Neural progenitor cell (in vitro differentiated cells): ENCODE results near the gene MMP1. TPM values are rescaled to one million over a fixed set of nuclear protein-coding genes. Genes with fewer than 3 reads are reported as not detected.

Experiments used
- DNase-seq: peaks from one replicate; pipeline ENCODE4 v3.0.0-alpha.2; 2016; ENCODE audit warnings: low spot score
- H2AFZ ChIP-seq: fragments of 200-600 bp; sonication (generic); replicated peaks from 2 replicates; pipeline ENCODE4 v1.6.1; 2016; ENCODE audit warnings: antibody characterized with exemption
- H3F3A ChIP-seq: fragments of 200-600 bp; sonication (generic); 2 replicates; pipeline ENCODE4 v1.6.1; 2016; ENCODE audit warnings: antibody characterized with exemption, low read depth
- H3K27ac ChIP-seq: fragments of 200-600 bp; sonication (generic); 2 replicates; pipeline ENCODE4 v1.5.1; 2016; ENCODE audit warnings: mild to moderate bottlenecking
- H3K27me3 ChIP-seq: fragments of 200-600 bp; sonication (generic); 2 replicates; pipeline ENCODE4 v1.6.1; 2016; ENCODE audit warnings: mild to moderate bottlenecking, moderate library complexity
- H3K36me3 ChIP-seq: fragments of 200-600 bp; sonication (generic); 2 replicates; pipeline ENCODE4 v1.5.1; 2016
- H3K4me1 ChIP-seq: fragments of 200-600 bp; sonication (generic); 2 replicates; pipeline ENCODE4 v1.6.1; 2016; ENCODE audit warnings: mixed run types
- H3K4me2 ChIP-seq: fragments of 200-600 bp; sonication (generic); 2 replicates; pipeline ENCODE4 v1.6.1; 2016
- H3K4me3 ChIP-seq: fragments of 200-600 bp; sonication (generic); 2 replicates; pipeline ENCODE4 v1.5.1; 2016
- H3K79me2 ChIP-seq: fragments of 200-600 bp; sonication (generic); 2 replicates; pipeline ENCODE4 v1.6.1; 2016; ENCODE audit warnings: low read depth
- H3K9ac ChIP-seq: fragments of 200-600 bp; sonication (generic); 2 replicates; pipeline ENCODE4 v1.6.1; 2016
- H3K9me3 ChIP-seq: fragments of 200-600 bp; sonication (generic); 2 replicates; pipeline ENCODE4 v1.5.1; 2016; ENCODE audit warnings: low read depth
- H4K20me1 ChIP-seq: fragments of 200-600 bp; sonication (generic); 2 replicates; pipeline ENCODE4 v1.6.1; 2016; ENCODE audit warnings: low read depth
- H3K27ac Mint-ChIP-seq: 3 replicates; pipeline ENCODE4 v1.8.0; 2021; ENCODE audit warnings: mixed read lengths
- H3K27me3 Mint-ChIP-seq: 2 replicates; pipeline ENCODE4 v1.8.0; 2022; ENCODE audit warnings: low read depth, mild to moderate bottlenecking, inconsistent platforms, moderate library complexity, mixed read lengths; ENCODE audit not compliant: insufficient read depth
- H3K36me3 Mint-ChIP-seq: 3 replicates; pipeline ENCODE4 v1.8.0; 2021; ENCODE audit warnings: mixed read lengths
- H3K4me1 Mint-ChIP-seq: 3 replicates; pipeline ENCODE4 v1.8.0; 2021; ENCODE audit warnings: mixed read lengths
- H3K4me3 Mint-ChIP-seq: 3 replicates; pipeline ENCODE4 v1.8.0; 2021; ENCODE audit warnings: mild to moderate bottlenecking, moderate library complexity, mixed read lengths
- H3K9me3 Mint-ChIP-seq: 3 replicates; pipeline ENCODE4 v1.8.0; 2020; ENCODE audit warnings: mixed read lengths
- EZH2 ChIP-seq: fragments of 200-600 bp; sonication (generic); IDR thresholded peaks from 2 replicates; pipeline ENCODE4 v1.6.1; 2017; ENCODE audit warnings: antibody characterized with exemption, mild to moderate bottlenecking, moderate library complexity
- EZH2phosphoT487 ChIP-seq: fragments of 200-600 bp; sonication (generic); IDR thresholded peaks from 2 replicates; pipeline ENCODE4 v1.6.1; 2017; ENCODE audit warnings: antibody characterized with exemption
- total RNA-seq: library from RNA; depleted of rRNA; stranded (reverse); fragments of >200 nt; gene quantifications from 2 replicates; pipeline ENCODE4 v1.2.3, GENCODE V29; 2015; ENCODE audit warnings: low replicate concordance
- TF ChIP-seq, protein P1 (sequence below): fragments of 200-600 bp; sonication (generic); IDR thresholded peaks from 2 replicates; pipeline ENCODE4 v1.5.1; 2017; ENCODE audit warnings: antibody characterized with exemption, mild to moderate bottlenecking

The MMP1 gene
- total RNA-seq, 1 donor from 2014 or later, result not detected

DNA sequence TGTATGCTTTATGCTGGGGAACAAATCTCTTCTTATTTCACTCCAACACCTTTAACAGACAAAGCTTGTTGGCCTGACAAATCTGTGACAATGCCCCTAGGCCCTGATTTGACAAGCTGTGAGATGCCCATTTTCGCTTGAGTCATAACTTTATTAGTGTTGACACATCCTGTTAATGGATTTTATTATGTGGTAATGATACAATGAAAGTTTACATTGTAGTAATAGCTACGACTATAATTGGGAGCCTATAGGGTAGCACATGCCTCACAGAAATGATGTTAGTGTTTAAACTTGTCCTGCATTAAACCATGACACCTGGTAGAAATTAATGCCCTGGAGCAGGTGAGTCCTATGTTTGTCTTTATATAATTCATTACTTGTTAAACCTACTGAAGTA is 14.2 kb downstream of the MMP1 start:
- H3K36me3 Mint-ChIP-seq, result no peaks in the 10 kb centered on the region
- H3K4me1 Mint-ChIP-seq, result peaks cover 15% of the 10 kb centered on the region
- H3K4me1 ChIP-seq, result peaks cover 18% of the 10 kb centered on the region
- peaks cover 2% of the 10 kb centered on the region for H3K27me3 Mint-ChIP-seq
- no peaks in the 10 kb centered on the region for H3F3A ChIP-seq
- no peaks in the 10 kb centered on the region for H3K36me3 ChIP-seq
- H2AFZ ChIP-seq, result no peak overlapping the region
- H3K4me3 Mint-ChIP-seq, result no peak overlapping the region
- H3K27me3 ChIP-seq, result no peaks in the 10 kb centered on the region
- H3K4me2 ChIP-seq, result no peak overlapping the region
- H3K4me3 ChIP-seq, result no peak overlapping the region
- H3K9me3 Mint-ChIP-seq, result no peaks in the 10 kb centered on the region
- no peak overlapping the region for H3K27ac Mint-ChIP-seq
- H3K27ac ChIP-seq, result no peak overlapping the region
- no peak for DNase-seq
- no peaks in the 10 kb centered on the region for H4K20me1 ChIP-seq
- H3K9ac ChIP-seq, result no peak overlapping the region
- no peaks in the 10 kb centered on the region for H3K79me2 ChIP-seq
- no peaks in the 10 kb centered on the region for H3K9me3 ChIP-seq
- TF ChIP-seq, protein P1, sequence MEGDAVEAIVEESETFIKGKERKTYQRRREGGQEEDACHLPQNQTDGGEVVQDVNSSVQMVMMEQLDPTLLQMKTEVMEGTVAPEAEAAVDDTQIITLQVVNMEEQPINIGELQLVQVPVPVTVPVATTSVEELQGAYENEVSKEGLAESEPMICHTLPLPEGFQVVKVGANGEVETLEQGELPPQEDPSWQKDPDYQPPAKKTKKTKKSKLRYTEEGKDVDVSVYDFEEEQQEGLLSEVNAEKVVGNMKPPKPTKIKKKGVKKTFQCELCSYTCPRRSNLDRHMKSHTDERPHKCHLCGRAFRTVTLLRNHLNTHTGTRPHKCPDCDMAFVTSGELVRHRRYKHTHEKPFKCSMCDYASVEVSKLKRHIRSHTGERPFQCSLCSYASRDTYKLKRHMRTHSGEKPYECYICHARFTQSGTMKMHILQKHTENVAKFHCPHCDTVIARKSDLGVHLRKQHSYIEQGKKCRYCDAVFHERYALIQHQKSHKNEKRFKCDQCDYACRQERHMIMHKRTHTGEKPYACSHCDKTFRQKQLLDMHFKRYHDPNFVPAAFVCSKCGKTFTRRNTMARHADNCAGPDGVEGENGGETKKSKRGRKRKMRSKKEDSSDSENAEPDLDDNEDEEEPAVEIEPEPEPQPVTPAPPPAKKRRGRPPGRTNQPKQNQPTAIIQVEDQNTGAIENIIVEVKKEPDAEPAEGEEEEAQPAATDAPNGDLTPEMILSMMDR, result no peak
- no peak for TF ChIP-seq EZH2phosphoT487
- no peak for TF ChIP-seq EZH2

DNA sequence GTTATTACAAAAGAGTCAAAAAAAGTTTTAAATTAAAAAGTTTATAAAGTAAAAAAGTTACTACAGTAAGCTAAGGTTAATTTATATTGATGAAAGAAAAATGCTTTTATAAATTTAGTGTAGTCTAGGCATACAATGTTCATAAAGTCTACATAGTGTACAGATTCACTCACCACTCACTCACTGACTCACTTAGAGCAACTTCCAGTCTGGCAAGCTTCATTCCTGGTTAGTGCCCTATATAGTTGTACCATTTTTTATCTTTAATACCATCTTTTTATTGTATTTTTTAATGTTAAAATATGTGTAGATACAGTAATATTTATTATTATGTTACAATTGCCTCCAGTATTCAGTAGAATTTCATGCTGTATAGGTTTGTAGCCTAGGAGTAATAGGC is 14.9 kb downstream of the MMP1 start:
- Mint-ChIP-seq H3K4me1 (peaks cover 15% of the 10 kb centered on the region), H3K9me3 (no peaks in the 10 kb centered on the region), H3K27me3 (peaks cover 2% of the 10 kb centered on the region), H3K4me3 (no peak overlapping the region), H3K27ac (no peak overlapping the region), H3K36me3 (no peaks in the 10 kb centered on the region)
- H2AFZ ChIP-seq, result no peak overlapping the region
- no peak overlapping the region for H3K4me2 ChIP-seq
- H3K4me1 ChIP-seq, result peaks cover 18% of the 10 kb centered on the region
- H3F3A ChIP-seq, result no peaks in the 10 kb centered on the region
- H3K9me3 ChIP-seq, result no peaks in the 10 kb centered on the region
- no peaks in the 10 kb centered on the region for H3K79me2 ChIP-seq
- no peaks in the 10 kb centered on the region for H3K27me3 ChIP-seq
- no peaks in the 10 kb centered on the region for H3K36me3 ChIP-seq
- H3K9ac ChIP-seq, result no peak overlapping the region
- no peak overlapping the region for H3K4me3 ChIP-seq
- TF ChIP-seq EZH2phosphoT487 (no peak), EZH2 (no peak)
- TF ChIP-seq, protein P1, result no peak
- no peak overlapping the region for H3K27ac ChIP-seq
- H4K20me1 ChIP-seq, result no peaks in the 10 kb centered on the region
- DNase-seq, result no peak

DNA sequence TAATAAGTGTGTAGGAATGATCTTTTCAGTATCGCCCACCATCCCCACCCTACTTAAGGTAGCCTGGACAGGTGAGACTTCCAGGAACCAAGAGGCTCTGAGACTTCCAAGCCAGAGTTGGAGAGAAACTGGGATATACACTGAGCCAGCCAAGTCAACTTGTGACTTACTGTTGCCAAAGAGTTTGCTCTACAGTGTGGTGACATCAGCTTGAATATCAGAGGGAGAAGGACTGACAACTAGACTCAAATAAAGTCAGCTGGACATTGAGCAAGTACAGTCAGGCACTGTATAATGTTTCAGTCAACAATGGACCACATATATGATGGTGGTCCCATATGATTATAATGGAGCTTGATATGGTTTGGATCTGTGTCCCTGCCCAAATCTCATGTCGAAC is 16.3 kb downstream of the MMP1 start:
- Histone ChIP-seq H3K27ac (no peak overlapping the region), H3K9me3 (no peaks in the 10 kb centered on the region), H3K4me3 (no peak overlapping the region), H3K79me2 (no peaks in the 10 kb centered on the region), H4K20me1 (no peaks in the 10 kb centered on the region), H3K9ac (no peak overlapping the region), H2AFZ (no peak overlapping the region), H3F3A (no peaks in the 10 kb centered on the region), H3K4me1 (peaks cover 18% of the 10 kb centered on the region), H3K27me3 (no peaks in the 10 kb centered on the region), H3K36me3 (no peaks in the 10 kb centered on the region), H3K4me2 (no peak overlapping the region)
- Mint-ChIP-seq H3K27ac (no peak overlapping the region), H3K27me3 (no peaks in the 10 kb centered on the region), H3K36me3 (no peaks in the 10 kb centered on the region), H3K4me3 (no peak overlapping the region), H3K4me1 (peaks cover 15% of the 10 kb centered on the region), H3K9me3 (no peaks in the 10 kb centered on the region)
- no peak for DNase-seq
- TF ChIP-seq EZH2, result no peak
- TF ChIP-seq EZH2phosphoT487, result no peak
- TF ChIP-seq, protein P1, result no peak

DNA sequence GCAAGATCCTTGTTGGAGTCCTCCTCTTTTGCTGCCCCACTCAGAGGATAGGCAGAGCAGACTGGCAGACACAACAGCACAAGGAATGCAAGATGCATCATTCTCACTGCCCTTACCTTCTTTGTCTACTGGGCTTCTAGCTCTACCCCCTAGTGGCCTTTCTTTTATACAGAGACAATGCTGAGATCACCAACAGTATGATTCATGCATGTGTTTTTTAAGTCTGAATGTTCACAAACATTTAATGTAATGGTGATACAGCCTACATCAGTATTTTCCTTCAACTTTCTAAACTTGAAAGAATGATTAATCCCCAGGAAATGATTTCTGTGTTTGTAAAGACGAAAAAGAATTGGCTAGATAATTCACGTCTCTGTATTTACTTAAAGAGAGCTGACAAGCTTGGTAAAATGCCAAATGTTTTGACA is 17.5 kb downstream of the MMP1 start, which contains the start of gene MMP10:
Gene MMP10, minus strand, starts transcription at position 138 of the 428 bp plus-strand sequence. Its CDS starts 37 bp downstream, at position 101.
- Histone ChIP-seq H3K4me3 (no peak within 1 kb of the TSS), H3K9ac (no peak within 1 kb of the TSS), H3K79me2 (no peaks in the 10 kb centered on the region), H3F3A (no peaks in the 10 kb centered on the region), H3K4me2 (peak within 1 kb of the TSS; percentile 23), H4K20me1 (no peaks in the 10 kb centered on the region), H3K36me3 (no peaks in the 10 kb centered on the region), H3K9me3 (no peaks in the 10 kb centered on the region), H3K4me1 (peaks cover 18% of the 10 kb centered on the region), H2AFZ (no peak within 1 kb of the TSS), H3K27me3 (no peaks in the 10 kb centered on the region), H3K27ac (no peak within 1 kb of the TSS)
- Mint-ChIP-seq H3K27me3 (no peaks in the 10 kb centered on the region), H3K9me3 (no peaks in the 10 kb centered on the region), H3K27ac (peak within 1 kb of the TSS; percentile 11), H3K36me3 (no peaks in the 10 kb centered on the region), H3K4me3 (no peak within 1 kb of the TSS), H3K4me1 (peaks cover 15% of the 10 kb centered on the region)
- TF ChIP-seq EZH2, result no peak
- TF ChIP-seq EZH2phosphoT487, result no peak
- TF ChIP-seq, protein P1, result peak; percentile 54
- peak; percentile 76 for DNase-seq
